Activated CD8-positive, alpha-beta memory T cell treated with anti-CD3 and anti-CD28 coated beads, Interleukin-2, amount 50 U/mL, for 24 hours (primary cell): ENCODE results near the gene SELENOH.

Experiments used
- DNase-seq: peaks from one replicate; pipeline ENCODE4 v3.0.0-alpha.2; 2020; ENCODE audit errors: extremely low read depth

The SELENOH gene

DNA sequence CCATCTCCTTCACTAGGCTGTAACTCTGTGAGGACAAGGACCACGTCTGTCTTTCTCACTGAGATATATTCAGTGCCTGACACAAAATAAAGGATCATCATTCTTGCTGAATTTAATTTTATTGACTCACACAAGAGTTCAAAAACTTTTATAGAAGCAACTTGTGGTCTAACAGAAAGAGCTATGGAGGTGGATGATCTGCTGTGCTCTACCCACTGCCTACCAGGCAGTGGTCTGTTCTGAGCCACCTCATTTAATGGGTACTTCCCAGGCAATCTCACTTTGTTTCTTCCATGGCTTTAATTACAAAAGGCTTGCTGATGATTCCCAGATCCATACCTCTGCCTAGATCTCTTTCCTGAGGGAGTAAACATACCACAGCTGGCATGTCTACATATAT is 5.6 kb downstream of the SELENOH start:
- DNase-seq = no peak

DNA sequence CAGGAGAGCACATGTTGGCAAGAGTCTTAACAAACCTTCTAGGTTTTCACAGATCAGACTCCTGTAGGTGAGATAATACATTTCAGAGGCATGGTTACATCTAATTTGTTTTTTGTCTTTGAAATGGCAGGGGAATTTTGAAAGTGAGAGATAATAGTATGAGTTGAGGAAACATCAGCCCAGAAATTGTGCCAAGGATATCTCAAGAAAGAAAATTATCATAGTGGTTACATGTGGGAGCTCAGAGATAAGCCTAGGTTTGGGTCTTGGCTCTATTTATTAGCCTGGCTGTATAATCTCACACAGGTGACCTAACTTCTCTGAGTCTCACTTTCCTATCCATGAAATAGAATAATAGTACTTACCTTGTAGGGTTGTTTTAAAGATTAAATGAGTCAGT is 9.9 kb downstream of the SELENOH start:
- no peak for DNase-seq

DNA sequence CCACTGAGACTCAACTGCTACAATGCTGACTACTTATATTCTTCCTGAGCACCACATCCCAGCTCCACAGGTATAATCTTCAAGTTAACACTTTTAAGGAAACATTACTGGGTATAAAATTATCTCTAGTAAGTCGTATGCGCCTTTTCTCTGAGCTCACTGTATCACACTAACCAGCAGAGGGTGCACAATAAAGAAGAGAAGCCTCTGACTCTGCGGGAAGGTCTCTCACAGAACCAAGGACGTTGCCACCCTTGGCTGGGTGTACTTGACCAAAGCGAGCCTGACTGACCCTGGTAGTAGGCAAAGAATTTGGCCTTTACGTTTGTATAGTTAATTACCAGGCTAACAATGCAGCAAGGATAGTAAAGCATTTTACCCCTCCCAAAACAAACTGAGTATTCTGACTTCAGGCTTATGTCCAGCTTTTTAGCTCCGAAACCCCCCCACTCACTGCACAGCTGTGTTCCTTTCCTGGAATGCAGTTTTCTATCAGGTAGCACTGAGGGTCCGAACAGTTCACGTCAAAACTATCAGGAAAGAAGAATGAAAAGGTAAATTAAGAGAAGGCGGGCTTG is 10.5 kb downstream of the SELENOH start, which contains the start of gene BTBD18:
Gene BTBD18, minus strand, starts transcription at position 144 of the 578 bp plus-strand sequence. CDS start 631 bp downstream, outside the sequence.
- no peak for DNase-seq

- no peak for DNase-seq
These were observed 11.7 kb downstream of the SELENOH start for GRCh38 chr11:57752954-57753353.

GRCh38 chr11:57758174-57758573 is 16.9 kb downstream of the SELENOH start:
- DNase-seq = no peak

DNA sequence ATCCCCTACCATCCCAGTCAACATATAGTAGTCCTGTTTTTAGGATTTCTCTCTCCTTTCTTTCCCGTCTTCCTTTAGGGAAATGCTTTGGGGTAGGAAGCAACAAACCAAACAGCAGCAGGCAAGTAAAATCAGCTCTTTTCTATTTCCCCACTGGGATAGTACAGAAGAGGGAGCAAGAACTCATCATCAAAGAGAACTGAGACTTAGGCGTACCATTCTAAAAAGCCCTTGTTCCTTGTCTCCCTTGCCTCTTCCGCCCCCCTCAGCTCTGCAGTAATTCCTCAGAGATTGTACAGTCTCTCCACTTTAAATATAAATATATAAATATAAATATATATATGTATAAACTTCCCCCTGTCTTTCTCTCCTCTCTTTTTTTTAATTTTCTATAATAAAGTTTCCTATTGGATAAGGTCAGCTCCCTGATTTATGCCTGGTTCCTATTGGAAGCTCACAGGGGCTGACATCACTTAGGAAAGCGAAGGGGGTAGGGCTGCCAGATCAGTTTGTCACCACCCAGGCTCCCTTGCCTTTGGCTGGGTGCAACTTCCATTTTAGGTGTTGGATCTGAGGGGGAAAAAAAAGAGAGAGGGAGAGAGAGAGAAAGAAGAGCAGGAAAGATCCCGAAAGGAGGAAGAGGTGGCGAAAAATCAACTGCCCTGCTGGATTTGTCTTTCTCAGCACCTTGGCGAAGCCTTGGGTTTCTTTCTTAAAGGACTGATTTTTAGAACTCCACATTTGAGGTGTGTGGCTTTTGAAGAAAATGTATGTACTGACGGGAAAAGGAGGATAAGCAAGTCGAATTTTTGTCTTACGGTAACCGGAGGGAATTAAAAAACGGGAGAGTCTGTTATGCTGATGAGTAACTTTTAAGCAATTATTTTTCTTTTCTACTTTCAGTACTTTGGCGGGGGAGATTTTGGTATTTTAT is 20.3 kb downstream of the SELENOH start, which contains the start of gene CTNND1:
Gene CTNND1, plus strand, starts transcription at position 502 of the 934 bp plus-strand sequence. CDS start 29,677 bp downstream, outside the sequence.
- no peak for DNase-seq

DNA sequence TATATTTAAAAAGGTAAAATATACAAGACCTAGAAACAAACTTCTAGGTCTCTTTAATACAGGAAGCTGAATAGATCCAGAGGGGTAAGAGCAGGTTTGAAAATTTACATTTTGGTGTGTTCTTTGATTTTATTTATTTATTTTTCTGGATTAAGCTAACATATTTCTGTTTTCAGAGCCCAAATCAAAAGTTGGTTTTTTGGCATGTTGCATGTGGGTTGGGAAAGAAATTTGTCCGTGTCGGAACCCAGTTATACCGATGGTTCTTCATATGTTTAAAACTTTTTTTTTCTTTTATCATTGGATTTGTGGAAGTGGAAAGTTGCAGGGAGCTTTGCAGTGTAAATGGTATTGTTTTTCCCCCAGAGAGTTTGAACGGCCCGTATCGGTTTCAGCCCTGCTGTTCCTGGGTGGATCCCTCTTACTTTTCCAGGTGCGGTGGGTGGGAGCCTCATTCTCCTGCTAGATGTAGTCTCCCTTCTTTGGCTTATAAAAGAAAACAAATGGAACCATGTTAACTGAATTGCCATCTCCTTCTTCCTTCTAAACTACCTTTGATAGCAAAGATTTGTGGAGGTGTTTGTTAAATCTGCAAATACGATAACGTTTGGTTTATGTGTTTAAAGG is 21.1 kb downstream of the SELENOH start:
- no peak for DNase-seq

DNA sequence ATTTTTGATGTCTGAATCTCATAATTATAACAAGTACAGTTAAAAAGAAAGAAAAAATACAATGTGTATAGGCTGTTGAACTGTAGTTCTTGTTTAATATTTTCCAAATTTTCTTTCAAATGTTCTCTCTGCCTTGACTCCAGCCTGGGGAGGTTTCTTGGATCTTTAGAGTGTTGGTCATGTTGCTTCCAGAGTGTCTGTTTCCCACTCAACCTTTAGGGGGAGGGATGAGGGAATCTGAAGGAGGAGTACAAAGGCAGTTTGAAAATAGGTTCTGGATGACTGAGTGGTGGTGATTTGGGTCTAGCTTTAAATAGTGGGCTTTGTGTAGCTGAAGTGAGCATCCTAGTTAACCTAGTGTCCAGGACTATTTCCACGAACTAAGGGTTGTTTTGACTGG is 22.3 kb downstream of the SELENOH start:
- DNase-seq = no peak

GRCh38 chr11:57764021-57764420 is 22.7 kb downstream of the SELENOH start:
- DNase-seq = no peak

DNA sequence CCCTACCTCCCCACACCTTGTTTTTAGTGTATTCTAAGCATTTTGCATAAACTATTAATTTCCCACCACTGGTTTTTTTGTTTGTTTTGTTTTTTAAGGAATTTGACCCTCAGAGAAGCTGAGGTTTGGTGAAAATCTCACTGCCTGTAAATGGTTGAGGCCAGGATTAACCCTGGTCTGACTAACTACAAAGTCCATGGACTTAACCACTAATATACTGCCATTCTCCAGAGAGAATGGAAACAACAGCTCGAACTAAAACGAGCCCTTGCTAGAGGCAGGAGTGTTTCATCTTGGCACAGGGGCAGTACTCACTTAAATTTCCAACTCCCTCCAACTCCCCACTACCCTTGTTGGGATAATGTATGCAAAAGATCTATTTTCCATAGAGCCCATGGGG is 23.3 kb downstream of the SELENOH start:
- DNase-seq = no peak

- no peak for DNase-seq
These were observed 23.7 kb downstream of the SELENOH start for GRCh38 chr11:57764972-57765371.

DNA sequence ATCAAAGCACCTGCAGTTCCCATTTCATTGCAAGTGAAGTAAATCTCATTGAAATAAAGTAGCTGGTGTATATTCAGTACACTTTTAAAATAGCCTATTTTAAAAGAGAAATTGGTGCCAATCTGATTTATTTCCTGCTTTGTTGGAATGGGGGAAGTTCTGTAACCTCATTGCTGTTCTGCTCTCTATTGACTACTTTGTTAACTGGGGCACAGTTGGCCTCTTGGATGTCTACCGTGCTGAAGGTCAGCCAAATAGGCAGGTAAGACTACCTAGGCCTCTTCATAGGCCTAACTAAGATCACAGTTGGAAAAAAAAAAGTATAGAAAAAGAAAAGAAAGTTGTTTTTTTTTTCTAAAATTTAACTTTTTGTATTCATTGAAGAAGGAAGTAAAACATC is 29.5 kb downstream of the SELENOH start:
- DNase-seq = no peak

- DNase-seq = no peak
These were observed 30.1 kb downstream of the SELENOH start for GRCh38 chr11:57771365-57771764.

- DNase-seq = no peak
These were observed 31.3 kb downstream of the SELENOH start for GRCh38 chr11:57772562-57772961.

- DNase-seq = no peak
These were observed 31.8 kb downstream of the SELENOH start for GRCh38 chr11:57773026-57773598.

GRCh38 chr11:57775491-57775890 is 34.2 kb downstream of the SELENOH start:
- DNase-seq = no peak

DNA sequence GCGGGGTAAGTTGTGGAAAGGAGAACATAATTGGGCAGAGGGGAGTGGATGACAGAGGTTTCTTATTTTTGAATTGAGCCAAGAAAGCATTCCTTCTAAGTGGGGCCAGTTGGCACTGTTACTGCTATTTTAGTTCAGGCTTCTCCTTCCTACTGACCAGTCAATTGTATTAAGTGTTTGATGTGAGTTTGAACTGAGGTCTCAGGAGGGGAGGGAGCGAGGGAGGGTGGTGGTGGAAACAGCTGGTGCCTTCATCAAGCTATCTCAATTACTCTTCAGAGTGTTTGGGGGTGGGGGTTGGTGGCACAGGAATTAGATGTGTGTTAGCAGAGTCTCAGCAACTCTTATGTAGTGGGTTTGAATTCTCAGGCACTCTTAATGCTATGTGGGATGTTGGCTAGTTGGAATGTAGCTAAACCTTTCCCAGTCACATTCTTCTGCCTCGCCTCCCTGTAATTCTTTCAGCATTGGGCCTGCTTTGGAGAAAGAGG is 34.8 kb downstream of the SELENOH start:
- DNase-seq = no peak

- no peak for DNase-seq
These were observed 35.4 kb downstream of the SELENOH start for GRCh38 chr11:57776577-57777210.

DNA sequence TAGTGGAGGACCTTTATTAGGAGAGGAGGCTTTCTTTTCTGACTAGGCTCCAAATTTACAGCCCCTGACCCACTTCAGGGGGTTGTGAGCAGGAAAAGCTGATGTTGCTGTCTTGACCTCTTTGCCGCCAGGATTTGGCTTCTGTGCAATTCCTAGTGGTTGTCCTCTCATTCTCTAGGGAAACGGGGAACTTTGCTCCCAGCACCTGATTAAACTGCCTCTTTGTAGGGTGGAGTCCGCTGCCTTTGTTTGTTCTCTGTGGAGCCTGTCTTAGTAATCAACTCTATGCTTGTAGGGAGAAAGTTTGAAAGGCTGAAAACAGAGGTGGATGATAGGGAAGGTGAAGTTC is 36.7 kb downstream of the SELENOH start:
- no peak for DNase-seq

- DNase-seq = no peak
These were observed 37.2 kb downstream of the SELENOH start for GRCh38 chr11:57778318-57779037.

GRCh38 chr11:57779276-57779675 is 38.0 kb downstream of the SELENOH start:
- no peak for DNase-seq
